TTC549 (cell line): Measurements from ENCODE around the gene PLEKHN1.
"Not testable (repeated sequence)": the region's sequence is repeated elsewhere in the genome, so short reads cannot be mapped to it uniquely, and the experiment has no call there.

Experiments
- FAIRE-seq: peaks from 2 replicates; lab custom pipeline; 2012; peaks lifted over from hg19 to GRCh38; lab: Jason Lieb, UNC

The PLEKHN1 gene

DNA sequence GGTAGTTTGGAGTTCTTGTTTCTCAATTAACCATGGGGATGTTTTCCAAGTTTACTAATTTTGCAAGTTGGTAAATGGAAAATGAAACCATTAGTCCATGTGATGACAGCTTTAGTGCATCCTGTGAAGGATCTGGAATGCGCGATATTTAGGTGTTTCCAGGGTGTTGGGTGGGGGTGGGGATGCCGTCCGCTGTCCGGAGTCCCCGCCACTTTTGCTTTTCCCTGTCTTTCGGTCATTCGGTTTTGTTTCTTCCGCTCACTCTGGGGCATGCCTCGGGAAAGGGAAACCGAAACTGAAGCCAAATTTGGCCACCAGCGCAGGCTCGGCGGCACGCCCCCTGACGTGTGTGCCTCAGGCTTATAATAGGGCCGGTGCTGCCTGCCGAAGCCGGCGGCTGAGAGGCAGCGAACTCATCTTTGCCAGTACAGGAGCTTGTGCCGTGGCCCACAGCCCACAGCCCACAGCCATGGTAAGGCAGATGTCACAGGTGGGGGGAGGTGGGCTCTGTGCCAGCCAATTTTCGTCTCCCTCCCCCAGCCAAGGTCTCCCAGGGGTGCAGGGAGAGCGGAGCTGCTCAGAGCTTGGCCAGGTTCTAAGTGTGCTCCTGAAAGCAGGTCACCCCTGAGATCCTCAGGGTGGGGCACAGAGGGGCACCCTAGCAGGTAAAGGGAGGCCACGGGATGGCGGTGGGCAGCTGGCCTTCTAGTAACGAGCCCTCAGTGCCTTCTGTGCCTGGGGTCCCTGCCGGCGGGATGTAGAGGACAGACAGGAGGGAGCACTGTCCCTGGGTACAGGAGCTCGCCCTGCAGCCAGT, 47.0 kb downstream of the PLEKHN1 start, which contains the start of gene ISG15:
ISG15 (plus strand) TSS at position 393 of the 817 bp plus-strand sequence; CDS start at position 470, 77 bp downstream.
- no peak for FAIRE-seq

DNA sequence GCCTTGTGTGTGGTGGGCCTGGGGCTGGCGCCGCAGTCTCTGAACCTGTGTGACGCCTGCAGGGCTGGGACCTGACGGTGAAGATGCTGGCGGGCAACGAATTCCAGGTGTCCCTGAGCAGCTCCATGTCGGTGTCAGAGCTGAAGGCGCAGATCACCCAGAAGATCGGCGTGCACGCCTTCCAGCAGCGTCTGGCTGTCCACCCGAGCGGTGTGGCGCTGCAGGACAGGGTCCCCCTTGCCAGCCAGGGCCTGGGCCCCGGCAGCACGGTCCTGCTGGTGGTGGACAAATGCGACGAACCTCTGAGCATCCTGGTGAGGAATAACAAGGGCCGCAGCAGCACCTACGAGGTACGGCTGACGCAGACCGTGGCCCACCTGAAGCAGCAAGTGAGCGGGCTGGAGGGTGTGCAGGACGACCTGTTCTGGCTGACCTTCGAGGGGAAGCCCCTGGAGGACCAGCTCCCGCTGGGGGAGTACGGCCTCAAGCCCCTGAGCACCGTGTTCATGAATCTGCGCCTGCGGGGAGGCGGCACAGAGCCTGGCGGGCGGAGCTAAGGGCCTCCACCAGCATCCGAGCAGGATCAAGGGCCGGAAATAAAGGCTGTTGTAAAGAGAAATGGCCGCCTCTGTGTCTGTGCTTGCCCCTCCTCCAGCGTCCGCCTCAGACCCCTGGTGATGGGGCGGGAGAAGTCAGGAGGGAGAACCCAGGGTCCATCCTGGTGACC, 47.8 kb downstream of the PLEKHN1 start:
- no peak for FAIRE-seq

DNA sequence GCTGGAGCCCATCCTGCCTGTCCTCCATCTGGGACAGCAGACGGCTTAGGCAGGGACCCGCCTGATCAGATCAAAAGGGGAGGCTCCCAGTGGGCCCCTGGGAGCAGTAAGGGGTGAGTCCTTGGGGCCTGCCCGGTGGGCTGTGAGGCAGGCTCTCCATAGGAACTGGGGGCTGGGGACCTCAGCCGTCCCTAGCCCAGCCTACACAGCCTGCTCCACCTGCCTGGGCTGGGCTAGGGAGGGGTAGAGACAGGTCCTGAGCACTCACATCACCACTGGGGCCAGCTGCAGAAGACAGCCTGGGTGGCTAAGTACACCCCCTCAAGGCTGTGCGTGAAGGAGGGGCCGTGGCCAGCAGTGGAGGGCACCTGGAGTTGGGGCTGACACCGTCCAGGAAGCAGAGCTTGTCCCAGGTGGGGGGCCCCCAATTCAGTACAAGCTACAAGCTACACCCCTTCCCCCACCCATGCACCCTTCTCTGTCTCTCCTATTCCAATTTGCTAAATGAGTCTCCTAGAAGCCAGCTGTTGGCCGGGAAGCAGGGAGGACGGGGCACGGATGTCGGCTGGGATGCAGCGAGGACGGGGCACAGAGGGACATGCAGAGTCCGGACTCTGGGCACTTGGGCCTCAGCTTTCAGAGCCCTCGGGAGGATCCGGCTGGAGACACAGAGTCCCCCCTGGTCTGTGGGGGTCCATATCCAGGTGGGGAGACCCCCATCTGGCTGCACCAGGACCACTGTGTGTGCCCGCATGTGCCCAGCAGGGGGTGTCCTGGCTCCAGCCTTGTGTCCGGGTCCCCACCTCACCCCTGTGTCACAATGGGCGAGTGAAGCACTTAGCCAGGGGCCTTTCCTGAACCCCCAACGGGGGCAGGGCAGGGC, 48.8 kb downstream of the PLEKHN1 start:
- FAIRE-seq = no peak

DNA sequence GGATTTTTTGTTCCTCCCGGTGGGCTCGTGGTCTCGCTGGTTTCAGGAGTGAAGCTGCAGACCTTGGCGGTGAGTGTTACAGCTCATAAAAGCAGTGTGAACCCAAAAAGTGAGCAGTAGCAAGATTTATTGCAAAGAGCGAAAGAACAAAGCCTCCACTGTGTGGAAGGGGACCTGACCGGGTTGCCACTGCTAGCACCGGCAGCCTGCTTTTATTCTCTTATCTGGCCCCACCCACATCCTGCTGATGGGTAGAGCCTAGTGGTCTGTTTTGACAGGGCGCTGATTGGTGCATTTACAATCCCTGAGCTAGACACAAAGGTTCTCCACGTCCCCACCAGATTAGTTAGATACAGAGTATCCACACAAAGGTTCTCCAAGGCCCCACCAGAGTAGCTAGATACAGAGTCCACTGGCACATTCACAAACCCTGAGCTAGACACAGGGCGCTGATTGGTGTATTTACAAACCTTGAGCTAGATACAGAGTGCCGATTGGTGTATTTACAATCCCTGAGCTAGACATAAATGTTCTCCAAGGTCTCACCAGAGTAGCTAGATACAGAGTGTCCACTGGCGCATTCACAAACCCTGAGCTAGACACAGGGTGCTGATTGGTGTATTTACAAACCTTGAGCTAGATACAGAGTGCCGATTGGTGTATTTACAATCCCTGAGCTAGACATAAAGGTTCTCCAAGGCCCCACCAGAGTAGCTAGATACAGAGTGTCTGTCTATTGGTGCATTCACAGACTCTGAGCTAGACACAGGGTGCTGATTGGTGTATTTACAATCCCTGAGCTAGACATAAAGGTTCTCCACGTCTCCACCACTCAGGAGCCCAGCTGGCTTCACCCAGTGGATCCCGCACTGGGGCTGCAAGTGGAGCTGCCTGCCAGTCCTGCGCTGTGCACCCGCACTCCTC, 51.4 kb downstream of the PLEKHN1 start:
- not testable (repeated sequence) for FAIRE-seq

DNA sequence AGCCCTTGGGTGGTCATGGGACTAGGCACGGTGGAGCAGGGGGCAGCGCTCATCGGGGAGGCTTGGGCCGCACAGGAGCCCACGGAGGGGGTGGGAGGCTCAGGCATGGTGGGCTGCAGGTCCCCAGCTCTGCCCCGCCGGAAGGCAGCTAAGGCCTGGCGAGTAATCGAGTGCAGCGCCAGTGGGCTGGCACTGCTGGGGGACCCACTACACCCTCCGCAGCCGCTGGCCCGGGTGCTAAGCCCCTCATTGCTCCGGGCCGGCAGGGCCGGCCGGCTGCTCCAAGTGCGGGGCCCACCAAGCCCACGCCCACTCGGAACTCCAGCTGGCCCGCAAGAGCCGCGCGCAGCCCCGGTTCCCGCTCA, 52.0 kb downstream of the PLEKHN1 start:
- not testable (repeated sequence) for FAIRE-seq

DNA sequence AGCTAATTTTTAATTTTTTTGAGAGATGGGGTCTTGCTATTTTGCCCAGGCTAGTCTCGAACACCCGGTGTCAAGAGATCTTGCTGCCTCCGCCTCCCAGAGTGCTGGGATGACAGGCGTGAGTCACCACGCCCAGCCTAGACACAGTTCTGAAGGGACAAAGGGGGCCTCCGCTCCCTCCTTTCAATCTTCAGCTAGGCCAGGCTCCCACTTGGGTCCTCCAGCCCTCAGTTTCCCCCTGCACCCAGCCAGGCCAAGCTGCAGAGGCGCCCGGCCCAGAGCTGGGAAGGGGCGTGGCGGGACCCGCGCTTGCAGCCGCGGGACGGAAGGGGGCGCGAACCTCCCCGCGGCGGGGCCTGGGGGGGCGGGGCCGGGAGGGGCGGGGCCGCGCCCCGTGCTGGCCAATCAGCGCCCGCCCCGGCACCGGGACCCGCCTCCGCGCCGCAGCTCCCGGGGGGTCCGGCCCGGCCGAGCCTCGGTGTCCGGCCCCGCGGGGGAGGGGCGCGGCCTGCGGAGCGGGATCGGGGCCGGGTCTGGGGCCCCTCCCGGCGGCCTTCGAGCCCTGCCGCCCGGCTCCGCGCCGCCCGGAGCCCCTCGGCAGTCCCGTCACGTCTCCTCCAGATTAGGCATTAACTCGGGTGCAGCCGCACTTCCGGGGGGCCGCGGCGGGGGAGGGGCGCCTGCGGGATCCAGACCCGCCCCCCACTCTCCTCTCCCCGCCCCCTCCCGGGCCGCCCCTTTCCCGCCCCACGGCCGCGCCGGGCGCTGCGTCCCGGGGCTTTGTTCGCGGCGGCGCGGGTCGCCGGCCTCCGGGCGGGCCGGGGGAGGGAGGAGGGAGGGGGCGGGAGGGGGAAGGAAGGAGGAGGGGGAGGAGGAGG, 53.1 kb downstream of the PLEKHN1 start:
- no peak for FAIRE-seq

DNA sequence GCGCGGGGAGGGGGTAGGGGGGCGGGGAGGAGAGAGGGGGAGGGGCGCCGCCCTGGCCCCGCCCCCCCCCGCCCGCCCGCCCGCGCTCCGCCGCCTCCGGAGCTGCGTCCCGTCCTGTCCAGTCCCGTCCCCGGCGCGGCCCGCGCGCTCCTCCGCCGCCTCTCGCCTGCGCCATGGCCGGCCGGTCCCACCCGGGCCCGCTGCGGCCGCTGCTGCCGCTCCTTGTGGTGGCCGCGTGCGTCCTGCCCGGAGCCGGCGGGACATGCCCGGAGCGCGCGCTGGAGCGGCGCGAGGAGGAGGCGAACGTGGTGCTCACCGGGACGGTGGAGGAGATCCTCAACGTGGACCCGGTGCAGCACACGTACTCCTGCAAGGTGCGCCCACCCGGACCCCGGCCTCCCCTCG, 53.7 kb downstream of the PLEKHN1 start, which contains the start of gene AGRN:
AGRN (plus strand) TSS at position 121 of the 405 bp plus-strand sequence; CDS start at position 174, 53 bp downstream.
- FAIRE-seq = no peak

DNA sequence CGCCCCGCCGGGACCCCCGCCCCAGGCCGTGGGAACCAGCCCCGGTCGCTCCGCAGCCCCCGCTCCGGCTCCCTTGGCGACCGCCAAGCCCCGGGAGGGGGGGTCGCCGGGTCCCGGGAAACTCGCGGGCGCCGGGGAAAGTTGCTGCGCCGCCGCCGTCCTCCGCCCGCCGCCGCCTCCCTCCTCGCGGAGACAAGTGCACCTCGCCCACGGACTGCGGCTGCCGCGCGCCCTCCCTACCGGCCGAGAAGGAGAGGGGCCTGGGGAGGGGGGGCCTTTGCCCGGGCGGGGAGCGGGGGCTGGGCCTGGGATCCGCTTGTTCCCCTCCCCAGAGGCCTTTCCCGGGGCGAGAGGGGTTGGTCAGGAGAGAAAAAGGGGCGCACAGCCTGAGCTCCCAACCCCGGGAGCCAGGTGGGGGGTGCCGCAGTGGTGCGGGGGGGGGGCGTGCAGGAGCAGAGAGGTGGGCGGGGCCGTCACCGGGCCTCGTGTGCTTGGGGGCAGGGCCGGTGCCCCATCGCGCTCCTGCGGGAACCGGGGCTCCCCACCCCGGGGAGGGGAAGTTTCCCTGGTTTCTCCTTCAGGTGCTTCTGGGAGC, 54.2 kb downstream of the PLEKHN1 start:
- FAIRE-seq = no peak

DNA sequence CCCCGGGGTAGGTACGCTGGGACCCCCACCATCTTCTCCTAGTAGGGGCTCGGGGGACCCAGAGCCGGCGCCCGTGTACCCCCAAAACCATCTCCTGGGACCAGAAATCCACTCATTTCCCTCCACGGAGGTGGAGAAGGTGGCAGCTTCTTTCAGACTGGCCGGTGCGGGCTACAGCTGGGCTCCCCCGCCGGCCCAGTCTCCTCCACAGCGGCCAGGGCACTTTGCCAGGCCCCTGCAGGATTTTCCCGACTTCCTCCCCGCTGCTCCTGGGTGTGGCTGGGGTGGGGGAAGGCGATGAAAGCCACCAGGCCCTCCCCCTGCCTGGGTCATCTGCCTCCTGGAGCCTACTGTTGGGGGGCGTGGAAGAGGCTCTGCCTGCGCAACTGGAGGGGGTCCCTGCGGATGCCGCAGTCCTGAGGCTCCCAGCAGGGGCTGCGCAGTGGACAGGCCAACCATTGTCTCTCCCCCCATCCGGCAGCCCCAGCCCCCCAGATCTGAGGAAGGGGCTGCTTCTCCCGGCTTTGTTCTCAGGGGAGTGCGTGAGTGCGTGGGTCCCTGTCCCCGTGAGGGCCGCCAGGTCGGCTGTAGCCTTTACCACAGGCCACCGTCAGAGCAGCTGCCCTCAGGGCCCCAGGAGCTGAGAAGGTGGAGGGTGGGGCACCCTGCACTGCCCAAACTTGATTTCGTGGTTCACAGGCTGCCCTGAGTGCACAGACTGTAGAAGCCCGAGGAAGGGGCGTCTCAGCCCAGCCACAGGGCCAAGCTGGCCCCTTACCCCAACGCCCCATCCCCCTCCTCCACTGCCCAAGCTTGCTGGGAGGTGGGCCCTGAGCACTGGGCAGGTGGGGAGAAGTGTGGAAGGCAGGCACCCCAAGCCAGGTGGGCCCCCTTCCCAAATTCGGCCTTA, 55.0 kb downstream of the PLEKHN1 start:
- no peak for FAIRE-seq

DNA sequence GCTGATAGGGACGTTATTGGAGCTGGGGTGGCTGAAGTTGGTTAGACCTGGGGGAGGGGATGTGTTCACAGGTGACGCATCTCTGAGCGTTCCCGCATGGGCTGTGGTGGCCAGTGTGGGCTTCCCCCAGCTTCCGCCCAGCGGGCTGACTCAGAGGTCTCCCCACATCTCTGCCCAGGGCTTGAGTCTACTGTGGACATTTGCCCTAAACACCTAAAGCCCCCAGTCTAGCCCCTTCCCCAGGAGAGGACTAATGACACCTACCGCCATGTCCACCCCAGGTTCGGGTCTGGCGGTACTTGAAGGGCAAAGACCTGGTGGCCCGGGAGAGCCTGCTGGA, 55.6 kb downstream of the PLEKHN1 start:
- FAIRE-seq = no peak

DNA sequence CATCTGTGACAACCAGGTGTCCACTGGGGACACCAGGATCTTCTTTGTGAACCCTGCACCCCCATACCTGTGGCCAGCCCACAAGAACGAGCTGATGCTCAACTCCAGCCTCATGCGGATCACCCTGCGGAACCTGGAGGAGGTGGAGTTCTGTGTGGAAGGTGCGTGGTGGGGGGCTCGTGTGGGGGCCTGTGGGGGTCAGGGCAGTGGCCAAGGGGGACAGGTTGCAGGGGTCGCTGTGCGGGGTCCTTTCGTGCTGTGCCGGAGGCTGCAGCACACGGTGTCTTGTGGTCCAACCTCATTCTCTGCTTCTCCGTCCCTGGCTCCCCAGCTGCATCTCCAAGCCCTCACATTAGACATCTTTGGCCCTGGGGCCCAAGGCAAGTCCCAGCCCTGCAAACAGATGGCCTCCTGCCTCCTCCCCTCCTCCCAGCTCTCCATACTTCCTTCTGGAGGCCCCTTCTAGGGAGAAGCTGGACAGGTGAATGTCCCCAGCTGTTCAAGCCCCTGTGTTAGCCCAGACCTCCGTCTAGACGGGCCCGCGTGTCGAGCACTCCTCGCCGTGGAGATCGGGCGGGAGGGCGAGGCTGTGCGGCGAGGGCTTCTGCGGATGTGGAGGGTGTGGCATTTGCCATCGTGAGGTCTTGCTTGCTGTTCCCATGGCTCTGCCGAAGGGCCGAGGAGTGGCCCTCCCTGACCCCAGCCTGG, 56.2 kb downstream of the PLEKHN1 start:
- FAIRE-seq = no peak

DNA sequence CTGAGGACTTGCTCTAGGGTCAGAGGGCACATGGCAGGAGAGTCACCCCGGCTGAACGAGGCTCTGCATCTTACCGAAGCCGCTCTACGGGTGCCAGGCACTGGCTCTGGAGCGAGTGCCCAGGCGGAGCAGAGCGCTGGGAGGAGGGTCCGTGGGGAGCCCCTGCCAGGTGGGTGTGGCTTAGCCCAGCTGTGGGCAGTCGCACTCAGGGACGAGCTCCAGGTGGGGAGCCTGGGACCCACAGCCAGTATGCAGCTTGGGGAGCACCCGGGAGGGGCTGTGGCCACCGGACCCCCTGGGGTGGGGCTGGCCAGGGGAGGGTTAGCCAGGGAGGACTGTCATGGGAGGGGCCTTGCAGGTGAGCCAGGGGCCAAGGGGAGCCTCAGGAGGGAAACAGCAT, 57.4 kb downstream of the PLEKHN1 start:
- no peak for FAIRE-seq

DNA sequence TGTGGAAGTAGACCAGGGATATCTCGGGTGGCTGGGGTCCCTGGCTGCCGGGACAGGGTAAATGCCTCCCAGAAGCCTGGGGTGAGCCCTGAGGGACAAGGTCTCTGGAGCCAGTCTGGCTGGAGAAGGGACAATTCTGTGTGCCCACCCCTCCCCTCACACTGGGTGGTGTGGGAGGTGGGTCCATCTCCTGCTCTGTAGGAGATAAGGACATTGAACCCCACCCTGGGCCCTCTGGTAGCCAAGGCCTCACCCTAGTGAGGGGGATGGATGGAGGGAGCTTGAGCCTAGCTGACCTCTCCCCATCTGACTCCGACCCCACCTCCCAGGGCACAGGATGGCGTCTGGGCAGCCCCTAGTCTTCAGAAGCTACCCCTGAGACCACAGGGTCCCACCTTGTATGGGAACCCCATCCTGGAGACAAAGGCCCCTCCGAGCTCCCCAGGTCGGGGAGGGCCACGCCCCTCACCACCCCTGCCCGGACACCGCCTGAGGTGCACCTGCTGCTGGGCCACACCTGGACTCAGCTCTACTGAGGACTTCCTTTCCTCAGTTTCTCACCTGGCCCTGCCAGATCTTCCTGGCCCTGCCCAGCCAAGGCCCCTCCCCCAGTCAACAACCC, 58.0 kb downstream of the PLEKHN1 start:
- FAIRE-seq = no peak

DNA sequence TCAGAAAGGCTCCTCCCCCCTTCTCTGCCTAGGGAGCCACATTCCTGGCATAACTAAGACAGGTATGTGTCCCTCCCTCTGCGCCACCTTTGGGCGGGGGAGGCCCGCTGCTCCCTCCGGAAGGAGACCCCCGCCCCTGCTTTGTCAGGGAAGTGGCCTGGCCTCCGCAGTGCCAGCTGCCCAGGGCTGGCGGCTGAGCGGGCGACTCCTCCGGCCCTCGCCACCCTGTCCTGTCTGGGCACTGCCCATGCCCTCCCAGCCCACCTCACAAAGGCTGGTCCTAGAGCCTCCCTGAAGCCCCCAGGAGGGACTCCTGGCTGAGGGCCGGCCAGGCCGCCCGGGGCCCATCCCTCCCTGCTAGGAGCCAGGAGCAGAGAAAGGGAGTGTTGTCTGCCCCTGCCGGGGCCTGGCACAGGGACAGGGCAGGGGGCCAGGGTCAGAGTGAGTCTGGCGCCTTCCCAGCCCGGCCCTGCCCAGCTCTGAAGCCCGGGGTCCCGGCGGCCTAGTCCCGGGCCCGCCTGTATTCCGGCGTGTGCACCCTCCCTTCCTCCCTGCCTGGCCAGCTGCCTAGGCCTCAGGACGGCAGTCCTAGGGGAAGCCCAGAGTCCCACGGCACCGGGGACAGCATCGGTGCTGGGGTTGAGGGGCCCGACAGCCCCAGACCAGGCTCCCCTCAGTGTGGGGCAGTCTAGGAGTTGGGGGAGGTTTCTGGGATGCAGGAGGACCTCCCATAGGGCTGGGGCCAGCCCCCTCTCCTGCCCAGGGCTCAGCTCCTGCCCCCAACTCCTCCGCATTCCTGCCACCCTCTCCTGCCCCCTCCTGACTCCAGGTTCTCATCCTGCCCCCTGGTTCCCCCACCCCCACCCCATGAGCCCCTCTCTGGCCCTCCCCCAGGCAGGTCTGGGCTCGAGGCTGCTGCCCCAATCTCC, 58.8 kb downstream of the PLEKHN1 start:
- no peak for FAIRE-seq
